Measurements from ENCODE around the gene MRPL53. TPM values are rescaled to one million over a fixed set of nuclear protein-coding genes. Genes with fewer than 3 reads are reported as not detected.

MRPL53 gene
- total and polyA plus RNA-seq, 2 of the 13 experiments (the other 11 are each of a cell fraction or from before 2014, with no cell fraction given), result 34.3 to 51.9 TPM

DNA sequence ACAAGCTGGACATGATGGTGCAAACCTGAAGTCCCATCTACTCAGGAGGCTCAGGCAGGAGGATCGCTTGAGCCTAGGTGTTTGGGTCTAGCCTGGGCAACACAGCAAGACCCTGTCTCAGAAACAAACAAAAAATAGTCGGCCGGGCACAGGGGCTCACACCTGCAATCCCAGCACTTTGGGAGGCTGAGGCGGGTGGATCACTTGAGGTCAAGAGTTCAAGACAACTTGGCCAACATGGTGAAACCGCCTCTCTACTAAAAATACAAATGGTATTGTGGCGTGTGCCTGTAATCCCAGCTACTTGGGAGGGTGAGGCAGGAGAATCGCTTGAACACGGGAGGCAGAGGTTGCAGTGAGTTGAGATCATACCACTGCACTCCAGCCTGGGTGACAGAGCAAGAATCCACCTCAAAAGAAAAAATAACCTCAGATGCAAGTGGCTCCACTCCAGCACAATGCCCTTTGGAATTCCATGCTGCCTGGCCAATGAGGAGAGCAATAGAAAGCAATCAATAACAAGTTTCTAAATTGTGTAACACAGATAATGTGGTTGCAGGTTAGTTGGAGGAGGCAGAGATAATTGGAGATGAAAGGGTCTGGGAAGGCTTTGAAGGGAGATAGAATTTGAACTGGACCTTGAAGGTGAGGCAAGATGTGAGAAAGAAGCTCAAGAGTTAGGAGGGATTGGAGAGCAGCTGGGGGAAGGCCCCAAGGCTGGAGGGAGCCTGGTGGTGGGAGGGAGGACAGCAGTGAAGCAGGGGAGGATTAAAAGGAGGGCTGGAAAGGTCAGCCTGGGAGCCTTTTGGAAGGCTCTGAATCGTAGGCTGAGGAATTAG is 16.4 kb upstream of the MRPL53 start (continued):
- TF ChIP-seq, protein P1, sequence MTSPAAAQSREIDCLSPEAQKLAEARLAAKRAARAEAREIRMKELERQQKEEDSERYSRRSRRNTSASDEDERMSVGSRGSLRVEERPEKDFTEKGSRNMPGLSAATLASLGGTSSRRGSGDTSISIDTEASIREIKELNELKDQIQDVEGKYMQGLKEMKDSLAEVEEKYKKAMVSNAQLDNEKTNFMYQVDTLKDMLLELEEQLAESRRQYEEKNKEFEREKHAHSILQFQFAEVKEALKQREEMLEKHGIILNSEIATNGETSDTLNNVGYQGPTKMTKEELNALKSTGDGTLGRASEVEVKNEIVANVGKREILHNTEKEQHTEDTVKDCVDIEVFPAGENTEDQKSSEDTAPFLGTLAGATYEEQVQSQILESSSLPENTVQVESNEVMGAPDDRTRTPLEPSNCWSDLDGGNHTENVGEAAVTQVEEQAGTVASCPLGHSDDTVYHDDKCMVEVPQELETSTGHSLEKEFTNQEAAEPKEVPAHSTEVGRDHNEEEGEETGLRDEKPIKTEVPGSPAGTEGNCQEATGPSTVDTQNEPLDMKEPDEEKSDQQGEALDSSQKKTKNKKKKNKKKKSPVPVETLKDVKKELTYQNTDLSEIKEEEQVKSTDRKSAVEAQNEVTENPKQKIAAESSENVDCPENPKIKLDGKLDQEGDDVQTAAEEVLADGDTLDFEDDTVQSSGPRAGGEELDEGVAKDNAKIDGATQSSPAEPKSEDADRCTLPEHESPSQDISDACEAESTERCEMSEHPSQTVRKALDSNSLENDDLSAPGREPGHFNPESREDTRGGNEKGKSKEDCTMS (CRISPR knock-in tag; conservative IDR thresholded peaks at IDR 0.05), result no peak
- TF ChIP-seq IRX3 (CRISPR knock-in tag; IDR thresholded peaks at IDR 0.05; ENCODE audit: borderline replicate concordance, low read depth) (0 out of 2 replicates have a peak, but pooled peaks have one; percentile 28), TP53 (CRISPR knock-in tag; conservative IDR thresholded peaks at IDR 0.05) (no peak), PAWR (CRISPR knock-in tag; IDR thresholded peaks at IDR 0.05; ENCODE audit: borderline replicate concordance) (no peak), ZNF879 (CRISPR knock-in tag; IDR thresholded peaks at IDR 0.05) (no peak), RFXANK (CRISPR knock-in tag; IDR thresholded peaks at IDR 0.05) (no peak), EEA1 (CRISPR knock-in tag; IDR thresholded peaks at IDR 0.05; ENCODE audit: borderline replicate concordance) (no peak), NR1H2 (CRISPR knock-in tag; IDR thresholded peaks at IDR 0.05; ENCODE audit: borderline replicate concordance, low read depth) (no peak), ZNF780A (CRISPR knock-in tag; IDR thresholded peaks at IDR 0.05) (0 out of 2 replicates have a peak, but pooled peaks have one; percentile 57), THAP11 (CRISPR knock-in tag; IDR thresholded peaks at IDR 0.05) (peak; percentile 82), CEBPB (IDR thresholded peaks at IDR 0.05; ENCODE audit: borderline replicate concordance, low read depth, low read length) (peak; percentile 95), HMG20B (CRISPR knock-in tag; conservative IDR thresholded peaks at IDR 0.05) (peak; percentile 76; the same call in 1 of the 2 replicates)
- TF ChIP-seq, protein P2, sequence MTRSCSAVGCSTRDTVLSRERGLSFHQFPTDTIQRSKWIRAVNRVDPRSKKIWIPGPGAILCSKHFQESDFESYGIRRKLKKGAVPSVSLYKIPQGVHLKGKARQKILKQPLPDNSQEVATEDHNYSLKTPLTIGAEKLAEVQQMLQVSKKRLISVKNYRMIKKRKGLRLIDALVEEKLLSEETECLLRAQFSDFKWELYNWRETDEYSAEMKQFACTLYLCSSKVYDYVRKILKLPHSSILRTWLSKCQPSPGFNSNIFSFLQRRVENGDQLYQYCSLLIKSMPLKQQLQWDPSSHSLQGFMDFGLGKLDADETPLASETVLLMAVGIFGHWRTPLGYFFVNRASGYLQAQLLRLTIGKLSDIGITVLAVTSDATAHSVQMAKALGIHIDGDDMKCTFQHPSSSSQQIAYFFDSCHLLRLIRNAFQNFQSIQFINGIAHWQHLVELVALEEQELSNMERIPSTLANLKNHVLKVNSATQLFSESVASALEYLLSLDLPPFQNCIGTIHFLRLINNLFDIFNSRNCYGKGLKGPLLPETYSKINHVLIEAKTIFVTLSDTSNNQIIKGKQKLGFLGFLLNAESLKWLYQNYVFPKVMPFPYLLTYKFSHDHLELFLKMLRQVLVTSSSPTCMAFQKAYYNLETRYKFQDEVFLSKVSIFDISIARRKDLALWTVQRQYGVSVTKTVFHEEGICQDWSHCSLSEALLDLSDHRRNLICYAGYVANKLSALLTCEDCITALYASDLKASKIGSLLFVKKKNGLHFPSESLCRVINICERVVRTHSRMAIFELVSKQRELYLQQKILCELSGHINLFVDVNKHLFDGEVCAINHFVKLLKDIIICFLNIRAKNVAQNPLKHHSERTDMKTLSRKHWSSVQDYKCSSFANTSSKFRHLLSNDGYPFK (CRISPR knock-in tag; IDR thresholded peaks at IDR 0.05; ENCODE audit: borderline replicate concordance), result peak; percentile 27; the same call in 1 of the 2 replicates
- TF ChIP-seq, protein P3, sequence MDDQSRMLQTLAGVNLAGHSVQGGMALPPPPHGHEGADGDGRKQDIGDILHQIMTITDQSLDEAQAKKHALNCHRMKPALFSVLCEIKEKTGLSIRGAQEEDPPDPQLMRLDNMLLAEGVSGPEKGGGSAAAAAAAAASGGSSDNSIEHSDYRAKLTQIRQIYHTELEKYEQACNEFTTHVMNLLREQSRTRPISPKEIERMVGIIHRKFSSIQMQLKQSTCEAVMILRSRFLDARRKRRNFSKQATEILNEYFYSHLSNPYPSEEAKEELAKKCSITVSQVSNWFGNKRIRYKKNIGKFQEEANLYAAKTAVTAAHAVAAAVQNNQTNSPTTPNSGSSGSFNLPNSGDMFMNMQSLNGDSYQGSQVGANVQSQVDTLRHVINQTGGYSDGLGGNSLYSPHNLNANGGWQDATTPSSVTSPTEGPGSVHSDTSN (CRISPR knock-in tag; IDR thresholded peaks at IDR 0.05; ENCODE audit: borderline replicate concordance), result no peak
- TF ChIP-seq, protein P4, sequence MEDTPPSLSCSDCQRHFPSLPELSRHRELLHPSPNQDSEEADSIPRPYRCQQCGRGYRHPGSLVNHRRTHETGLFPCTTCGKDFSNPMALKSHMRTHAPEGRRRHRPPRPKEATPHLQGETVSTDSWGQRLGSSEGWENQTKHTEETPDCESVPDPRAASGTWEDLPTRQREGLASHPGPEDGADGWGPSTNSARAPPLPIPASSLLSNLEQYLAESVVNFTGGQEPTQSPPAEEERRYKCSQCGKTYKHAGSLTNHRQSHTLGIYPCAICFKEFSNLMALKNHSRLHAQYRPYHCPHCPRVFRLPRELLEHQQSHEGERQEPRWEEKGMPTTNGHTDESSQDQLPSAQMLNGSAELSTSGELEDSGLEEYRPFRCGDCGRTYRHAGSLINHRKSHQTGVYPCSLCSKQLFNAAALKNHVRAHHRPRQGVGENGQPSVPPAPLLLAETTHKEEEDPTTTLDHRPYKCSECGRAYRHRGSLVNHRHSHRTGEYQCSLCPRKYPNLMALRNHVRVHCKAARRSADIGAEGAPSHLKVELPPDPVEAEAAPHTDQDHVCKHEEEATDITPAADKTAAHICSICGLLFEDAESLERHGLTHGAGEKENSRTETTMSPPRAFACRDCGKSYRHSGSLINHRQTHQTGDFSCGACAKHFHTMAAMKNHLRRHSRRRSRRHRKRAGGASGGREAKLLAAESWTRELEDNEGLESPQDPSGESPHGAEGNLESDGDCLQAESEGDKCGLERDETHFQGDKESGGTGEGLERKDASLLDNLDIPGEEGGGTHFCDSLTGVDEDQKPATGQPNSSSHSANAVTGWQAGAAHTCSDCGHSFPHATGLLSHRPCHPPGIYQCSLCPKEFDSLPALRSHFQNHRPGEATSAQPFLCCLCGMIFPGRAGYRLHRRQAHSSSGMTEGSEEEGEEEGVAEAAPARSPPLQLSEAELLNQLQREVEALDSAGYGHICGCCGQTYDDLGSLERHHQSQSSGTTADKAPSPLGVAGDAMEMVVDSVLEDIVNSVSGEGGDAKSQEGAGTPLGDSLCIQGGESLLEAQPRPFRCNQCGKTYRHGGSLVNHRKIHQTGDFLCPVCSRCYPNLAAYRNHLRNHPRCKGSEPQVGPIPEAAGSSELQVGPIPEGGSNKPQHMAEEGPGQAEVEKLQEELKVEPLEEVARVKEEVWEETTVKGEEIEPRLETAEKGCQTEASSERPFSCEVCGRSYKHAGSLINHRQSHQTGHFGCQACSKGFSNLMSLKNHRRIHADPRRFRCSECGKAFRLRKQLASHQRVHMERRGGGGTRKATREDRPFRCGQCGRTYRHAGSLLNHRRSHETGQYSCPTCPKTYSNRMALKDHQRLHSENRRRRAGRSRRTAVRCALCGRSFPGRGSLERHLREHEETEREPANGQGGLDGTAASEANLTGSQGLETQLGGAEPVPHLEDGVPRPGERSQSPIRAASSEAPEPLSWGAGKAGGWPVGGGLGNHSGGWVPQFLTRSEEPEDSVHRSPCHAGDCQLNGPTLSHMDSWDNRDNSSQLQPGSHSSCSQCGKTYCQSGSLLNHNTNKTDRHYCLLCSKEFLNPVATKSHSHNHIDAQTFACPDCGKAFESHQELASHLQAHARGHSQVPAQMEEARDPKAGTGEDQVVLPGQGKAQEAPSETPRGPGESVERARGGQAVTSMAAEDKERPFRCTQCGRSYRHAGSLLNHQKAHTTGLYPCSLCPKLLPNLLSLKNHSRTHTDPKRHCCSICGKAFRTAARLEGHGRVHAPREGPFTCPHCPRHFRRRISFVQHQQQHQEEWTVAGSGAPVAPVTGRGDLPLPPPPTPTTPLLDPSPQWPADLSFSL (CRISPR knock-in tag; IDR thresholded peaks at IDR 0.05), result no peak

All from HepG2 (cell line).